Muscle of back (tissue), 11 donors: ENCODE data around the gene NLRC3. TPM values are rescaled to one million over a fixed set of nuclear protein-coding genes. Genes with fewer than 3 reads are reported as not detected.

Experiments used
- DNase-seq, 3 donors: peaks; one replicate each; pipeline versions ENCODE4 v3.0.0 to v3.0.0-alpha.2; 2013
- polyA plus RNA-seq, 10 donors: library from polyadenylated mRNA; unstranded; fragments of 120-200 nt; gene quantifications; one replicate each; pipeline ENCODE4 v1.2.1, GENCODE V29; 2013; ENCODE audit not compliant: insufficient read length in 10 of 10

NLRC3 gene
- polyA plus RNA-seq, 10 donors = 0.60 to 2.9 (median 1.3) TPM

GRCh38 chr16:3546986-3547682 lies 30.1 kb downstream of the NLRC3 start:
- DNase-seq = no peak

- no peak for DNase-seq
Measured at GRCh38 chr16:3542601-3543373, 34.4 kb downstream of the NLRC3 start.

DNA sequence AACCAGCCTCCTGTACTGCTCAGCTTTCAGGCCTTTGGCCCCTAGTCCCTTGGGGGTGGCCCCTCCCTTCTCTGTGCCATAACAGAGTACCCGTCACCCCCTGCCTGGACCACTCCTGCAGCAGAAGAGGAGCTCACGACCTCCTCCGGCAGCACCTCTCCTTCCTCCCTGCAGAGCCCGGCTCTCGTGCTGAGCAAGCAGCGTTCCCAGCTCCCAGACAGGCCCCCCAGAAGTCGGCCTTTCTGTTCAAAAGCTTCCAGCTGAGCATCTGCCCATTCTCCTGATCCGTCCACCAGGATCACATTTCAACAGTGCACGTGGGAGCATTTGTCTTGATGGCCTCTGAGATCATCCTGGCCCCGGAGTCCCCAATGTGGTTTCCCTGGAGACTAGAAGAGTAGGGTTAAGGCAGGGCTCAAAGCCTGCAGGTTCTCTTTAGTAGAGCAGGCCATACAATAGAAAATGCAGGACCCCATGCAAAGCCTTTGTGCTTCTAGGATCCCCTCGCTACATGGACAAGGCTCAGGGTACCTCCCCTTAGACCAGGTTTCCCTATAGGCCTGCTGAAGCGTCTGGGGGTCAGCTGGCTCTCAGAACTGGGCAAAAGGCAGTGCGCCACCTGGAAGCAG lies 35.6 kb downstream of the NLRC3 start:
- no peak for DNase-seq

- DNase-seq = no peak
Measured at GRCh38 chr16:3538222-3538621, 39.0 kb downstream of the NLRC3 start.

DNA sequence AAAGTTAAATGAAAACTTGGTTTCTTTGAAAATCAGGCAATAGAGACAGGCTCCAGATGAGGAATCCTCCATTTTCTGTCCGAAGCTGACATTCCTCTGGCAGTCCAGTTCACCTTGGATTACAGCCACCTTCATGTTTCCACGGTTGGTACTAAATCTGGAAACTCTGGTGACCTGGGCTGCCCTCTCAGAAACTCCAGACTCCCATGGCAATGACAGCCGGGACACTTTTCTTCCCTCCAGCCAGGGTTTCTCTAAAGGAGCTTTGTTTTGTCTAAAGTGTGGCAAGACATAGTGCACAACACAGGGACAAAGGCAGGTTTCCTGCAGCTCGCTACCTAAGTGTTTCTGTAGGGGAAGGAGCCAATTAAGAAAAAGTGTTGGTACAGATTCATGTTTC lies 40.4 kb downstream of the NLRC3 start:
- peak in 2 of 3 donors; percentile 25 to 40 for DNase-seq

GRCh38 chr16:3536271-3536731 lies 40.9 kb downstream of the NLRC3 start:
- peak; percentile 73 to 91 (median 74) for DNase-seq

DNA sequence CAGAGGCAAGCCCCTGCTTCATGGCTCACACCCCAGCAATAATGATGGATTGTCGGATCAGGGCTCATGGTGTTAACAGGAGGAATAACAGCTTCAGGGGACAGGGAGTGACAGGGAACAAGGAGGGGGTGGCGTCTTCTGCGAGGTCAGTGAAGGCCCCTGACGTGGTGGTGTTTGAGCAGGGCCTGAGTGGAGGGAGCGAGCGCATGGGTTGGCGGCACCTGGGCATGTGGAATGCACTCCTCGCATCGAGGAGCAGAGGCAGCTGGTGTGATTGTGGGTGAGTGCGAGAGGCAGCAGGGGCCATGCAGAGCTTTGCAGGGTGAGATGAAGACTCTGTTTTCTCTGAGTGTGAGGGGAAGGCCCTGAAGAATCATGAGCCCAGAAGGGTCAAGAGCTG lies 43.1 kb downstream of the NLRC3 start:
- no peak for DNase-seq

GRCh38 chr16:3532741-3533140 lies 44.5 kb downstream of the NLRC3 start:
- DNase-seq = no peak

GRCh38 chr16:3530371-3530914 lies 46.8 kb downstream of the NLRC3 start:
- no peak for DNase-seq

GRCh38 chr16:3529175-3529574 lies 48.0 kb downstream of the NLRC3 start:
- no peak for DNase-seq

DNA sequence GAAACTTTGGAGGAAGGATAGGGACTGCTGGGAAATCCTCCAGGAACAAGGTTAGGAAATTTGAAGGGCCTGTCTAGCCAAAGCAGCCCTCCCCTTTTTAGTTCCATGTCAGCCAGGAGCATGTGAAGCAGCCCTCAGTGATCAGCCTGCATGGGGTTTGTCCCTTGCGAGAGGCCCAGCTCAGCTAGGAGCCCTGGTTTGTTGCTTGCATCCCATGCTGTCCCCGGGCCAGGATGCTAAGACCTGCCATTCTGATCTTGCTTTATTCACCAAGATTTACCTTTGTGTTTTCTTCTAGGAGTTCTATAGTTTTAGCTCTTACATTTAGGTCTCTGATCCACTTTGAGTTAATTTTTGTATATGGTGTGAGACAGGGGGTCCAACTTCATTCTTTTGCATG lies 48.8 kb downstream of the NLRC3 start:
- DNase-seq = no peak

- DNase-seq = peak; percentile 36 to 66 (median 63)
Measured at GRCh38 chr16:3527216-3527829, 49.9 kb downstream of the NLRC3 start.

- DNase-seq = no peak
Measured at GRCh38 chr16:3525951-3526350, 51.3 kb downstream of the NLRC3 start.

DNA sequence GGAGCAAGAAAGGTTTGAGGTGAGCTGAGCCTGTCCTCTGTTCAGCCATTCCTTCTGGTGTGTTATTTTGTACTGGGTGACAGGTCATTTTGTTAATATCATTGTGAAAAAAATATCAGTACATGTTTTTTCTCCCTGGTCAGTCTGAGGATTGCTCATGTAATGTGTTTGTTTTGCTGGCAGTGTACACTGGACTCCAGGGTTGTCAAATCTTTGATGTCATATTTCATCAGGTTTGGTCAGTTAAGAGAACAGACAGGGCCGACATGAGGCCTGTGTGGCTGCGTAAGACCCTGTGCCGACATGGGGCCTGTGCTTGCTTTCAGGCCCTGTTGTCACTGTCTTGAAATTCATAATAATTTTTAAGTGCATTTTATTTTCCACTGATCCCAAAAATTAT lies 53.9 kb downstream of the NLRC3 start:
- DNase-seq = no peak

DNA sequence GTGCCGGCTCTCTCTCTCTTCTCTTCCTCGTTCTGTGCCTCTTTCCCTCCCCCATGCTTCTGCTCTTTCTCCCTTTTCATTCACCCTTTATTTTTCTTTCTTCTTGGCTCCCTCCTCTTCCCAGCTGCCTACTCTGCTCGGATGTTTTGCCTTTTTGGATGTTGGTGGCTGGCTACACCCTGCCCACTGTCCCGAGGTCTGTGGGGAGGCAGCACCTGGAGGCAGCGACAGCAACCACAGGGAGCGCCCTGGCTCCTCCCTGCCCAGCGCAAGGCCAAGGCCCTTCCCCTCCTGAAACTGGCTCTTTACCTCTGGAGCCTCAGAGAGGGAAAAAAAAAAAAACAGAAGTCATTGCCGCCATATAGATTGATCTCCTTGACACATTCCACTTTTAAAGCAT lies 56.4 kb downstream of the NLRC3 start:
- peak in 1 of 3 donors; percentile 55 for DNase-seq

- DNase-seq = peak; percentile 68 to 93 (median 81)
Measured at GRCh38 chr16:3520413-3520812, 56.8 kb downstream of the NLRC3 start.

DNA sequence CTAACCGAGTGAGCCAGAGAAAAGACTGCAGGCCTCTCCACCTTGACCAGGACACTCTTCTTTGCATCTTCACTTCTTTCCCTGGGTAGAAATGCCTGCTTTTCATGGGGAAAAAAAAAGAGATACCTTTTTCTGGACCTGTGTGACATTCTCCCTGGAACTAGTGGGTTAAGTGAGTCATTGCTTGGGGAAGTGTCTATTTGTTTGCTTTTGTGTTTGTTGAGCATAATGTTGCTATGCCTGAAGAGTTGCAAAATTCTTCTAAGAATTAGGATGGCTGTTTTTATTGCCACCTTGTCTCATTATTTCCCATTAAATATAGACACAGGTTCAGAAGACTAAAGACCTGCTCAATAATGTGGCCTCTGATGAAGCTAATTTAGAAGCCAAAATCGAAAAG lies 57.6 kb downstream of the NLRC3 start:
- DNase-seq = no peak

DNA sequence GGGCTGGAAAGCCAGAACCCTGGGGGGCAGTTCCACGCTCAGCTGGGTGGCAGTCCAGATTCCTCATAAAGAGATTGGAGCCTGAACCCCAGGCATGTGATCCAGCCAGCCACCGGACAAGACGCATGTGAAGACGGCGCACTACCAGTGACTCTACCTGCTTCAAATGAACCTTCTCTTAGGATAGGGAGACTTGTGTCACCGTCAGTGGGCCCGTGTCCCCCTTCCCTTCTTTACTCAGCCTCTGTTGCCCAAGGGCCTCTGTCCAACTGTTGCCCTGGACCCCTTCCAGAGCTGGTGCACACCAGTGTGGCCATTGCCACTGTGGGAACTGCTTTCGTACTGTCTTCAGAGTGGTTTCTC lies 58.2 kb downstream of the NLRC3 start:
- DNase-seq = no peak

DNA sequence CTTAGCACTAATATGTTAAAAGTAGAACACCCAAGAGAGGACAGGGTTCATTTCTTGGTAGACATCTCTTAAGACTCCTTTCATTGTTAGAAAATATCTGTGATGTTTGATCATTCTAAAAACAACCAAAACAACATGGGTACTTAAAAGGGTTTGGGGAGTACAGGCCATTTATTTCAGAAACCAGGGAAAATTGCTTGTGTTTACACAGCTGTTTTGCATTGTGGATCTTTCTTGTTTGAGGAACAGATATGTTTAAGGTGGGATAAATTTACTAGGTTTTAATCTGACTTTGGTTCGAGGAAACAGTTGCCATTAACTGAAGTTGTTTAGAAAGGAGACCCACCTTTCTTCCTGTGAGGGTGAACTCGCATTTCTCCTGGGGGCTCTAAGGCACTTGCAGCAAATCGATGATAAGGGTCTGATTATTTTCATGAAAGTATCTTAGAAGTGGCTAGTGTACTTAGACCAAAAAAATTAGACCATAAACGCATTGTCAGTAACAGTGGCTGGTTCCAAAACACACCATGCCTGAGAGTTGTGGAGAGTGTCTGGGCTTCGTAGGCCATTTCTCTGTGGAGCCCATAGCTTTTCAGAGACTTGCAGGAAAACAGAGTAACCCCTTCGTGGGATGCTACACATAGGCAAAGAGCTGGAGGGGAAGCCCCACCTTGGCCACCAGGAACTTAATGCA lies 58.8 kb downstream of the NLRC3 start:
- no peak for DNase-seq

DNA sequence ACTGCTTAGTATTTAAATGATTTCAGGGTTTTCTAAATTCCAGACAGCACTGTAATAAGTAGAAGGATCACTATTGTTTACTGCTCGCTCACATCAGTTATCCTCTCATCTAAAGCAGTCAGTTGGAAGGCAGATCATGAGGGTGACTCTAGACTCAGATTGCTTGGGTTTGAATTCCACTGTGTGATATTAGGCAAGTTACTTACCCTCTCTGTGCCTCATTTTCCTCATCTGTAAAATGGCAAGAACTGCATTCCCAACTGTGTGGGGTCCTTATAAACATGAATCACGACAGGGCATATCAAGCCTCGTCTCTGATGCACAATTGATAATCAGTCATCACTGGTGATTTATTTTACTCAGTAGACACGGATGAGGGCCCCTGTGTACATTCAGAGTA lies 61.3 kb downstream of the NLRC3 start:
- DNase-seq = no peak

GRCh38 chr16:3514621-3515020 lies 62.6 kb downstream of the NLRC3 start:
- no peak for DNase-seq
